HEK293 (cell line): Measurements from ENCODE around the gene MPPED2.

Source experiments
- CTCF ChIA-PET: fragments of 350-600 bp; formaldehyde crosslinking; extraction: SDS; loops from one replicate; lab custom pipeline; 2021; ENCODE audit warnings: antibody characterized with exemption; lab: Yijun Ruan, JAX
- POLR2A ChIA-PET: fragments of 300-600 bp; formaldehyde crosslinking; extraction: SDS; loops from one replicate; lab custom pipeline; 2020; ENCODE audit warnings: antibody characterized with exemption, inconsistent platforms; lab: Yijun Ruan, JAX
- H3K27ac ChIP-seq: fragments of 200-500 bp; sonication (Bioruptor generic); 2 replicates; pipeline ENCODE4 v1.5.1; 2014; ENCODE audit warnings: low read depth, low read length, control low read depth, inconsistent platforms; ENCODE audit errors: extremely low read depth
- H3K36me3 ChIP-seq, 2 experiments: fragments of 200-500 bp in 1 of 2; sonication (Bioruptor generic) in 1 of 2; 1 replicate in 1 of 2; 2 replicates in 1 of 2; pipeline ENCODE4 v1.5.1; 2014 to 2017; ENCODE audit warnings: inconsistent platforms in 2 of 2, low read length in 2 of 2; ENCODE audit not compliant: control insufficient read depth in 2 of 2, insufficient read depth in 1 of 2
- H3K4me1 ChIP-seq: fragments of 200-500 bp; sonication (Bioruptor generic); 2 replicates; pipeline ENCODE4 v1.5.1; 2014; ENCODE audit warnings: mild to moderate bottlenecking, low read length, inconsistent platforms; ENCODE audit not compliant: control insufficient read depth, insufficient read depth
- H3K4me3 ChIP-seq: 2 replicates; pipeline ENCODE4 v1.5.1; 2011; ENCODE audit warnings: low read depth, mild to moderate bottlenecking, control low read depth, low read length, moderate library complexity
- H3K9me3 ChIP-seq: fragments of 200-500 bp; sonication (Bioruptor generic); 2 replicates; pipeline ENCODE4 v1.5.1; 2014; ENCODE audit warnings: low read depth, low read length, inconsistent platforms; ENCODE audit not compliant: control insufficient read depth, insufficient read depth
- BCL11B ChIP-seq: fragments of 450-650 bp; formaldehyde crosslinking; IDR thresholded peaks from 2 replicates; pipeline ENCODE4 v1.5.1; 2016; ENCODE audit warnings: low read depth, missing biosample characterization, missing genetic modification characterization
- CTCF ChIP-seq: fragments of 450-650 bp; formaldehyde crosslinking; IDR thresholded peaks from 2 replicates; pipeline ENCODE4 v1.5.1; 2016; ENCODE audit warnings: missing biosample characterization, missing genetic modification characterization
- HIC1 ChIP-seq: fragments of 450-650 bp; formaldehyde crosslinking; IDR thresholded peaks from 2 replicates; pipeline ENCODE4 v1.5.1; 2016; ENCODE audit warnings: missing biosample characterization, missing genetic modification characterization
- KLF9 ChIP-seq: fragments of 450-650 bp; formaldehyde crosslinking; IDR thresholded peaks from 2 replicates; pipeline ENCODE4 v1.5.1; 2016; ENCODE audit warnings: missing biosample characterization, missing genetic modification characterization, low read depth
- MEIS1 ChIP-seq: sonication (generic); formaldehyde crosslinking; IDR thresholded peaks from 2 replicates; pipeline ENCODE4 v1.8.1; 2022; ENCODE audit warnings: missing genetic modification reagents, mild to moderate bottlenecking, borderline replicate concordance
- OSR2 ChIP-seq: fragments of 450-650 bp; formaldehyde crosslinking; IDR thresholded peaks from 2 replicates; pipeline ENCODE4 v1.5.1; 2016; ENCODE audit warnings: missing biosample characterization, missing genetic modification characterization
- PRDM4 ChIP-seq: fragments of 450-650 bp; formaldehyde crosslinking; IDR thresholded peaks from 2 replicates; pipeline ENCODE4 v1.5.1; 2017; ENCODE audit warnings: missing biosample characterization, missing genetic modification characterization
- SP2 ChIP-seq: fragments of 450-650 bp; formaldehyde crosslinking; IDR thresholded peaks from 2 replicates; pipeline ENCODE4 v1.5.1; 2016; ENCODE audit warnings: missing biosample characterization, missing genetic modification characterization
- SP7 ChIP-seq: fragments of 450-650 bp; formaldehyde crosslinking; IDR thresholded peaks from 2 replicates; pipeline ENCODE4 v1.5.1; 2016; ENCODE audit warnings: missing biosample characterization, missing genetic modification characterization
- ZBTB20 ChIP-seq: fragments of 450-650 bp; formaldehyde crosslinking; IDR thresholded peaks from 2 replicates; pipeline ENCODE4 v1.5.1; 2016; ENCODE audit warnings: missing biosample characterization, missing genetic modification characterization
- ZBTB26 ChIP-seq: fragments of 450-650 bp; formaldehyde crosslinking; optimal IDR thresholded peaks from 2 replicates; pipeline ENCODE3; 2016; ENCODE audit warnings: missing biosample characterization, mild to moderate bottlenecking, missing genetic modification characterization
- ZIC2 ChIP-seq: fragments of 450-650 bp; formaldehyde crosslinking; IDR thresholded peaks from 2 replicates; pipeline ENCODE4 v1.5.1; 2016; ENCODE audit warnings: missing biosample characterization, missing genetic modification characterization
- ZNF146 ChIP-seq: fragments of 450-650 bp; formaldehyde crosslinking; IDR thresholded peaks from 2 replicates; pipeline ENCODE4 v1.5.1; 2016; ENCODE audit warnings: missing biosample characterization, missing genetic modification characterization
- ZNF157 ChIP-seq: fragments of 450-650 bp; formaldehyde crosslinking; IDR thresholded peaks from 2 replicates; pipeline ENCODE4 v1.5.1; 2016; ENCODE audit warnings: missing biosample characterization, missing genetic modification characterization
- ZNF184 ChIP-seq: fragments of 450-650 bp; IDR thresholded peaks from 2 replicates; pipeline ENCODE4 v1.5.1; 2018; ENCODE audit warnings: missing biosample characterization, mild to moderate bottlenecking, missing genetic modification characterization
- ZNF221 ChIP-seq: fragments of 450-650 bp; formaldehyde crosslinking; IDR thresholded peaks from 2 replicates; pipeline ENCODE4 v1.5.1; 2017; ENCODE audit warnings: missing biosample characterization, missing genetic modification characterization, borderline replicate concordance
- ZNF423 ChIP-seq: fragments of 450-650 bp; formaldehyde crosslinking; IDR thresholded peaks from 2 replicates; pipeline ENCODE4 v1.5.1; 2016; ENCODE audit warnings: missing biosample characterization, missing genetic modification characterization
- ZNF449 ChIP-seq: fragments of 450-650 bp; formaldehyde crosslinking; IDR thresholded peaks from 2 replicates; pipeline ENCODE4 v1.5.1; 2017; ENCODE audit warnings: missing biosample characterization, mild to moderate bottlenecking, missing genetic modification characterization, moderate library complexity
- ZNF510 ChIP-seq: fragments of 450-650 bp; formaldehyde crosslinking; IDR thresholded peaks from 2 replicates; pipeline ENCODE4 v1.5.1; 2018; ENCODE audit warnings: mild to moderate bottlenecking, missing genetic modification characterization, missing biosample characterization; ENCODE audit not compliant: insufficient replicate concordance
- ZNF514 ChIP-seq: fragments of 450-650 bp; formaldehyde crosslinking; IDR thresholded peaks from 2 replicates; pipeline ENCODE4 v1.5.1; 2016; ENCODE audit warnings: missing biosample characterization, missing genetic modification characterization
- ZNF571 ChIP-seq: fragments of 450-650 bp; formaldehyde crosslinking; IDR thresholded peaks from 2 replicates; pipeline ENCODE4 v1.5.0; 2017; ENCODE audit warnings: missing biosample characterization, missing genetic modification characterization
- ZNF596 ChIP-seq: fragments of 450-650 bp; IDR thresholded peaks from 2 replicates; pipeline ENCODE4 v1.5.0; 2018; ENCODE audit warnings: missing biosample characterization, mild to moderate bottlenecking, missing genetic modification characterization, moderate library complexity
- ZNF623 ChIP-seq: fragments of 450-650 bp; formaldehyde crosslinking; IDR thresholded peaks from 2 replicates; pipeline ENCODE4 v1.5.1; 2016; ENCODE audit warnings: missing biosample characterization, missing genetic modification characterization
- ZNF658 ChIP-seq: fragments of 450-650 bp; formaldehyde crosslinking; IDR thresholded peaks from 2 replicates; pipeline ENCODE4; 2016; ENCODE audit warnings: missing biosample characterization, missing genetic modification characterization
- ZNF670 ChIP-seq: fragments of 450-650 bp; formaldehyde crosslinking; IDR thresholded peaks from 2 replicates; pipeline ENCODE4 v1.5.1; 2016; ENCODE audit warnings: missing biosample characterization, missing genetic modification characterization, low read depth
- ZNF692 ChIP-seq: fragments of 450-650 bp; formaldehyde crosslinking; IDR thresholded peaks from 2 replicates; pipeline ENCODE4 v1.5.1; 2016; ENCODE audit warnings: missing biosample characterization, missing genetic modification characterization

MPPED2 gene

GRCh38 chr11:30586251-30587144 lies at the start of gene MPPED2 (continued):
- TF ChIP-seq PRDM4 (tag by site-specific recombination) (no peak), ZIC2 (tag by site-specific recombination) (peak; percentile 86), SP7 (peak; percentile 55; the same call in 1 of the 2 replicates), MEIS1 (CRISPR knock-in tag) (no peak), ZNF623 (tag by site-specific recombination) (no peak), KLF9 (tag by site-specific recombination) (peak; percentile 18; the same call in 1 of the 2 replicates), ZNF423 (tag by site-specific recombination) (0 out of 2 replicates have a peak, but pooled peaks have one; percentile 52), ZBTB26 (tag by site-specific recombination) (peak; percentile 88), CTCF (peak; percentile 68), ZNF571 (no peak), ZNF157 (tag by site-specific recombination) (no peak), ZBTB20 (tag by site-specific recombination) (peak; percentile 76; the same call in 1 of the 2 replicates), ZNF146 (tag by site-specific recombination) (no peak), ZNF692 (tag by site-specific recombination) (no peak), ZNF596 (tag by site-specific recombination) (peak; percentile 40; the same call in 1 of the 2 replicates), HIC1 (peak; percentile 49; the same call in 1 of the 2 replicates)

- Histone ChIP-seq H3K4me1 (no peaks in the 10 kb centered on the region), H3K27ac (no peak overlapping the region), H3K4me3 (no peak overlapping the region), H3K36me3 (no peaks in the 10 kb centered on the region), H3K9me3 (no peaks in the 10 kb centered on the region)
- CTCF ChIA-PET, result no interaction called here
- POLR2A ChIA-PET, result no interaction called here
- TF ChIP-seq ZNF449 (tag by site-specific recombination) (no peak), ZNF510 (no peak), BCL11B (tag by site-specific recombination) (no peak), ZNF514 (tag by site-specific recombination) (no peak), ZNF221 (tag by site-specific recombination) (no peak), ZNF184 (tag by site-specific recombination) (no peak), SP2 (tag by site-specific recombination) (no peak), ZNF670 (tag by site-specific recombination) (no peak), ZNF658 (tag by site-specific recombination) (no peak), OSR2 (tag by site-specific recombination) (no peak)
These were observed 49.3 kb upstream of the MPPED2 start for GRCh38 chr11:30635401-30635989.
